Bronchial epithelial cell (primary cell): Measurements from ENCODE around the gene CD300LB. TPM values are rescaled to one million over a fixed set of nuclear protein-coding genes. Genes with fewer than 3 reads are reported as not detected.

ENCODE experiments used
- DNase-seq: peaks from one replicate; pipeline ENCODE4 v3.0.0-alpha.2; 2010; ENCODE audit warnings: low read depth
- FAIRE-seq: peaks from 2 replicates; lab custom pipeline; 2011; peaks lifted over from hg19 to GRCh38; lab: Jason Lieb, UNC
- H3K27me3 ChIP-seq: 2 replicates; pipeline ENCODE4 v1.5.1; 2011; ENCODE audit warnings: low read length; ENCODE audit not compliant: control insufficient read depth, insufficient read depth
- H3K36me3 ChIP-seq: 2 replicates; pipeline ENCODE4 v1.5.1; 2011; ENCODE audit warnings: low read length; ENCODE audit not compliant: control insufficient read depth, insufficient read depth
- H3K4me3 ChIP-seq: 2 replicates; pipeline ENCODE4 v1.5.1; 2011; ENCODE audit warnings: mild to moderate bottlenecking, low read depth, low read length, control low read depth
- total RNA-seq: library from RNA; depleted of rRNA; stranded (reverse); fragments of >200 nt; gene quantifications from 2 replicates; pipeline ENCODE4 v1.2.1, GENCODE V29; 2014
- TF ChIP-seq, protein P1 (sequence below): IDR thresholded peaks from 2 replicates; pipeline ENCODE4 v1.5.1; 2011; ENCODE audit warnings: mild to moderate bottlenecking, moderate library complexity, low read length, control low read depth, inconsistent platforms; ENCODE audit not compliant: insufficient read depth, severe bottlenecking

Gene CD300LB
- total RNA-seq, 1 donor from 2014 or later, result not detected

- H3K4me3 ChIP-seq, result no peak overlapping the region
- no peak for FAIRE-seq
- H3K27me3 ChIP-seq, result no peaks in the 10 kb centered on the region
- no peak for DNase-seq
- no peaks in the 10 kb centered on the region for H3K36me3 ChIP-seq
- TF ChIP-seq, protein P1, sequence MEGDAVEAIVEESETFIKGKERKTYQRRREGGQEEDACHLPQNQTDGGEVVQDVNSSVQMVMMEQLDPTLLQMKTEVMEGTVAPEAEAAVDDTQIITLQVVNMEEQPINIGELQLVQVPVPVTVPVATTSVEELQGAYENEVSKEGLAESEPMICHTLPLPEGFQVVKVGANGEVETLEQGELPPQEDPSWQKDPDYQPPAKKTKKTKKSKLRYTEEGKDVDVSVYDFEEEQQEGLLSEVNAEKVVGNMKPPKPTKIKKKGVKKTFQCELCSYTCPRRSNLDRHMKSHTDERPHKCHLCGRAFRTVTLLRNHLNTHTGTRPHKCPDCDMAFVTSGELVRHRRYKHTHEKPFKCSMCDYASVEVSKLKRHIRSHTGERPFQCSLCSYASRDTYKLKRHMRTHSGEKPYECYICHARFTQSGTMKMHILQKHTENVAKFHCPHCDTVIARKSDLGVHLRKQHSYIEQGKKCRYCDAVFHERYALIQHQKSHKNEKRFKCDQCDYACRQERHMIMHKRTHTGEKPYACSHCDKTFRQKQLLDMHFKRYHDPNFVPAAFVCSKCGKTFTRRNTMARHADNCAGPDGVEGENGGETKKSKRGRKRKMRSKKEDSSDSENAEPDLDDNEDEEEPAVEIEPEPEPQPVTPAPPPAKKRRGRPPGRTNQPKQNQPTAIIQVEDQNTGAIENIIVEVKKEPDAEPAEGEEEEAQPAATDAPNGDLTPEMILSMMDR, result no peak
Observed at GRCh38 chr17:74527081-74527480, 4.2 kb downstream of the CD300LB start.

DNA sequence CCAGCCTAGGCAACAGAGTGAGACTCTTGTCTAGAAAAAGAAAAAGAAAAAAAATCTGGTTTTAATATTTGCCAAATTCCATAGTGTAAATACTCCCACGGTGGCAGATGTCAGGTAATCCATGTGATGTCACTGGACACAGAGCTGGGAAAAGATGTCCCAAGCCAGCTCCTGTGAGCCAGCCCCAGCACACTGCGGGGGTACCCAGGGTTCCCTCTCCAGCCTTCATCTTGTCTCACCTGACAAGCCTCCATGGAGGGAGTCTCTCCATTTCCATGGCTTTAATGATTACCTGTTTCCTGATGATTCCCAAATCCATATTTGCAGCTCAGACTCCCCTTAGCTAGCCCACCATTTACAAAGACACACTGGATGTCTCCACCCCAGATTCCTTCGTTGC, 4.6 kb downstream of the CD300LB start:
- Histone ChIP-seq H3K36me3 (no peaks in the 10 kb centered on the region), H3K27me3 (no peaks in the 10 kb centered on the region), H3K4me3 (no peak overlapping the region)
- FAIRE-seq (no peak), DNase-seq (no peak)
- TF ChIP-seq, protein P1, result no peak

DNA sequence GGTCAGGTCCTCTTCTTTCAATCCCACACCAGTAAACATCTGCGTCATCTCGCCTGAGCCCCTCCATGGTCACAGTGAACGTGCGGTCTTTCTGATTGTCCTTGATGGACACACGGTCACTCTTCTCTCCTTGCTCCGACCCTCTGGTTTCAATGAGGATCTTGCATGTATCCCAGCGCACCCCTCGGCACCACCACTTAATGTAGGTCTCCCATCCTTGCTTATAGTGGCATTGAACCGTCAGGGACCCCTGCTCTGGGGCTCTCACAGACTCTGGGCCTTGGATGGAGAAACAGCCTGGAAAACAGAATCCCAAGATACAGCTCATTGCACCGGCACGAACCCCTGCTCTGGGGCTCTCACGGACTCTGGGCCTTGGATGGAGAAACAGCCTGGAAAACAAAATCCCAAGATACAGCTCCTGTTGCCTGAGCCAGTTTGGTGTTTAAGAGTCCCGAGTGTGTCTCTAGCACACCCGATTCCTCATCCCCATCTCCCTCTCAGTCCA, 5.4 kb downstream of the CD300LB start:
- TF ChIP-seq, protein P1, result no peak
- no peak for FAIRE-seq
- Histone ChIP-seq H3K4me3 (no peak overlapping the region), H3K27me3 (no peaks in the 10 kb centered on the region), H3K36me3 (no peaks in the 10 kb centered on the region)
- DNase-seq, result no peak

- Histone ChIP-seq H3K4me3 (no peak overlapping the region), H3K27me3 (no peaks in the 10 kb centered on the region), H3K36me3 (no peaks in the 10 kb centered on the region)
- DNase-seq (no peak), FAIRE-seq (peak; percentile 99)
- TF ChIP-seq, protein P1, result no peak
Observed at GRCh38 chr17:74525465-74525725, 5.9 kb downstream of the CD300LB start.

GRCh38 chr17:74524653-74525464, 6.4 kb downstream of the CD300LB start:
- no peak for FAIRE-seq
- Histone ChIP-seq H3K27me3 (no peaks in the 10 kb centered on the region), H3K36me3 (no peaks in the 10 kb centered on the region), H3K4me3 (no peak overlapping the region)
- TF ChIP-seq, protein P1, result no peak
- DNase-seq, result no peak
